GM21723 (cell line): ENCODE results near the gene OR10H1.
"Not testable (repeated sequence)": the region's sequence is repeated elsewhere in the genome, so short reads cannot be mapped to it uniquely, and the experiment has no call there.

Experiments
- ATAC-seq: cut with Tn5 transposase; IDR thresholded peaks from one replicate; pipeline ENCODE4 v1.9.1; 2021; ENCODE audit warnings: mild to moderate bottlenecking, moderate library complexity; ENCODE audit not compliant: unreplicated experiment

The OR10H1 gene

GRCh38 chr19:15815306-15815705 lies at the start of gene OR10H1:
TSS of gene OR10H1 (minus strand) at chr19:15815664. CDS start at chr19:15808037, 7,627 bp downstream.
- ATAC-seq = no peak

GRCh38 chr19:15864824-15865223 lies 49.4 kb upstream of the OR10H1 start:
- no peak for ATAC-seq

- no peak for ATAC-seq
These were observed 47.8 kb upstream of the OR10H1 start for GRCh38 chr19:15863272-15863671.

DNA sequence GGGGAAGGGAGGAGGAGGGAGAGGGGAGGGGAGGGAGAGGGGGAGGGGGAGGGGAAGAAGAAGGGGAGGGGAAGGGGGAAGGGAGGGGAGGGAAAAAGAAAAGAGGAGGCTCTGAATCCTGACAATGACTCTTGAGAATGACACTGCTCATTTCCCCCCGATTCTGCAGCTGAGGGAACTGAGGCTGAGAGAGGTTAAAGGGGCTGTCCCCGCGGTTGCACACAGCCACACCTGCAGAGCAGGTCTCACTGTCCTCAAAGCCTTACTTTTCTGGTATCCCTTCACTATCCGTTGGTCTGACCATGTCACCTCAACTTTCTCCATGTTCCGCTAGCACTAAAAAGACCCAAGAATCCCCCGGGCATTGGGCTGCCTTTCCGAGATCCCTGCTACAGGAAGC lies 47.0 kb upstream of the OR10H1 start:
- no peak for ATAC-seq

DNA sequence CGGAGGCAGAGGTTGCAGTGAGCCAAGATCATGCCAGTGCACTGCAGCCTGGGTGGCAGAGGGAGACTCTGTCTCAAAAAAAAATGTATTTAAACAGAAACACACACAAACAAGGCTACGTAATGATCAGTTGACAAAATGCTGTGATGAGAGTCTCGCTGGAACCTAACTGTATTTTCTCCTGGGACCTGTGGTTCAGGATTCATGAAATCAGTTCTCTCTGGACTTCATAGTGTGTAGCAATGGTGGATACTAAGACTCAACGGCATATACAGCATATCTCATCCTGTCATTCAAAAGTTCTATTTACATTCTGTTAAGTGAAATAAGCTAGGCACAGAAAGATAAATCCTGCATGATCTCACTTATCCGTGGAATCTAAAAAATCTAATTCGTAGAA lies 45.1 kb upstream of the OR10H1 start:
- no peak for ATAC-seq

DNA sequence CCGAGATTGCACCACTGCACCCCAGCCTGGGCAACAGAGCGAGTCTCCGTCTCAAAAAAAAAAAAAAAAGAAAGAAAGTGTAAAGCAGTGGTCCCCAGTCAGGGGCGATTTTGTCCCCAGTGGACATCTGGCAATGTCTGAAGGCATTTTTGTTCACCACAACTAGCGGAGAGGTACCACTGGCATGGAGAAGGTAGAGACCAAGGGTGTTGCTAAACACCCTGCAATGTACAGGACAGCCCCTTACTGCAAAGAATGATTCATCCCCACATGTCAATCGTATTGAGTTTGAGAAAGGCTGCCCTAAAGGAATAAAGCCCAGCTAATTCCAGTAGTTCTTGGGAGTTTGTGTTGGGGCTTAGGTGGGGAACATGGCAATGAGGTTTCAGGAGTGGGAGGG lies 43.7 kb upstream of the OR10H1 start:
- no peak for ATAC-seq

GRCh38 chr19:15850385-15850784 lies 34.9 kb upstream of the OR10H1 start:
- ATAC-seq = no peak

GRCh38 chr19:15846923-15847322 lies 31.5 kb upstream of the OR10H1 start:
- no peak for ATAC-seq

DNA sequence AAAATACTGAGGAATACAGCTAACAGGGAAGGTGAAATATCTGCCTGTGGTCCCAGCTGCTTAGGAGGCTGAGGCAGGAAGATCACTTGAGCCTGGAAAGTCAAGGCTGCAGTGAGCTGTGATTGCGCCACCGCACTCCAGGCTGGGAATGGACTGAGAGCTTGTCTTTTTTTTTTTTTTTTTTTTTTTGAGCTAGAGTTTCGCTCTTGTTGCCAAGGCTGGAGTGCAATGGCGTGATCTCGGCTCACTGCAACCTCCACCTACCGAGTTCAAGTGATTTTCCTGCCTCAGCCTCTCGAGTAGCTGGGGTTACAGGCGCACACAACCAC lies 28.4 kb upstream of the OR10H1 start:
- ATAC-seq = not testable (repeated sequence)

DNA sequence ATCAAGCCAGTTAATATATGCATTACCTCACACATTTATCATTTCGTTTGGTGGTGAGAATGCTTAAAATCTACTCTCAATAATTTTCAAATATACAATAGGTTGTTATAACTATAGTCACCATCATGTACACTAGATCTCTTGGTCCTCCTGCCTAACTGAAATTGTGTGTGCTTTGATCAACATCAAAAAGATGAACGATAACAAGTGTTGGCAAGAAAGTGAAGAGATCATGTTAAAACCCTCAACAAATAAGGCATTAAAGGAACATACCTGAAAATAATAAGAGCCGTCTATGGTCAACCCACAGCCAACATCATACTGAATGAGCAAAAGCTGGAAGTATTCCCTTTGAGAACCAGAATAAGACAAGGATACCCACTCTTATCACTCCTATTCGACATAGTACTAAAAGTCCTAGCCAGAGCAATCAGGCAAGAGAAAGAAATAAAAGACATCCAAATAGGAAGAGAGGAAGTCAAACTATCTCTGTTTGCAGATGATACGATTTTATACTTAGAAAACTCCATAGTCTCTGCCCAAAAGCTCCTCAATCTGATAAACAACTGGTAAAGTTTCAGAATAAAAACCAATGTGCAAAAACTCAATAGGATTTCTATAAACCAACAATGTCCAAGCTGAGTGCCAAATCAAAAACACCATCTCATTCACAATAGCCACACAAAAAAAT lies 27.9 kb upstream of the OR10H1 start:
- ATAC-seq = no peak

GRCh38 chr19:15841875-15842569 lies 26.6 kb upstream of the OR10H1 start:
- no peak for ATAC-seq

DNA sequence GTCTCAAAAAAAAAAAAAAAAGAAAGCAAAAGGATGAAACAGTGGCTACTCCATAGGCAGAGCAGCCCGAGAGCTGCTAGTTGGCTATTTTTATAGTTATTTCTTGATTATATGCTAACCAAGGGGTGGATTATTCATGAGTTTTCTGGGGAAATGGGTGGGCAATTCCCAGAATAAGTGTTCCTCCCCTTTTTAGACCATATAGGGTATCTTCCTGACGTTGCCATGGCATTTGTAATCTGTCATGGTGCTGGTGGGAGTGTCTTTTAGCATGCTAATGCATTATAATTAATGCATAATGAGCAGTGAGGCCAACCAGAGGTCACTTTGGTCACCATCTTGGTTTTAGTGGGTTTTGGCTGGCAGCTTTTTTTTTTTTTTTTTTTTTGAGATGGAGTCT lies 25.4 kb upstream of the OR10H1 start:
- no peak for ATAC-seq

GRCh38 chr19:15839888-15840287 lies 24.4 kb upstream of the OR10H1 start:
- ATAC-seq = not testable (repeated sequence)

- ATAC-seq = no peak
These were observed 22.9 kb upstream of the OR10H1 start for GRCh38 chr19:15838351-15838750.

DNA sequence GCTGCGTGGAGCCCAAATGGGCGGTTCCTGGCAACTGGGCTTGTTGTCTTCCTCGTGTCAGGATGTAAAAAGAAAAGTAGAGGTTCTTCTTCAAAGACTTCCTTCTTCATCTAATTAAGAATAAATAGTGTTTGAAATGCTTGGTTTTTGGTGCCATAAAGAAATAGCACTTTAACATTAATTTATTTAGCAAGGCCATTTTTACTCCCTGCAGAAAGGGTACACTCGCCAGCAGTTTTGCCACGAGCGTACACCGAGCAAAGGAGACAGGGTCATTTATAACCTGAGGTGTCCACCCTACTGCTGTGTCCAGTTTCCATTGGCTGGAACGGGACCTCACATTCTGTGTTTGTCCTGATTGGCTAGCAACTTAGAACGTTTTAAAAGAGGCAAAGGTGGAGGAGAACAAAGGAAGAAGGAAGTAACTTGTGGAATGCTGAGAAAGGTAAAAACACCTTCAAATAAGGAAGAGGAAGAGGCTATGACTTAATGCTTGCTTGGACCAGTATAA lies 21.8 kb upstream of the OR10H1 start:
- no peak for ATAC-seq

DNA sequence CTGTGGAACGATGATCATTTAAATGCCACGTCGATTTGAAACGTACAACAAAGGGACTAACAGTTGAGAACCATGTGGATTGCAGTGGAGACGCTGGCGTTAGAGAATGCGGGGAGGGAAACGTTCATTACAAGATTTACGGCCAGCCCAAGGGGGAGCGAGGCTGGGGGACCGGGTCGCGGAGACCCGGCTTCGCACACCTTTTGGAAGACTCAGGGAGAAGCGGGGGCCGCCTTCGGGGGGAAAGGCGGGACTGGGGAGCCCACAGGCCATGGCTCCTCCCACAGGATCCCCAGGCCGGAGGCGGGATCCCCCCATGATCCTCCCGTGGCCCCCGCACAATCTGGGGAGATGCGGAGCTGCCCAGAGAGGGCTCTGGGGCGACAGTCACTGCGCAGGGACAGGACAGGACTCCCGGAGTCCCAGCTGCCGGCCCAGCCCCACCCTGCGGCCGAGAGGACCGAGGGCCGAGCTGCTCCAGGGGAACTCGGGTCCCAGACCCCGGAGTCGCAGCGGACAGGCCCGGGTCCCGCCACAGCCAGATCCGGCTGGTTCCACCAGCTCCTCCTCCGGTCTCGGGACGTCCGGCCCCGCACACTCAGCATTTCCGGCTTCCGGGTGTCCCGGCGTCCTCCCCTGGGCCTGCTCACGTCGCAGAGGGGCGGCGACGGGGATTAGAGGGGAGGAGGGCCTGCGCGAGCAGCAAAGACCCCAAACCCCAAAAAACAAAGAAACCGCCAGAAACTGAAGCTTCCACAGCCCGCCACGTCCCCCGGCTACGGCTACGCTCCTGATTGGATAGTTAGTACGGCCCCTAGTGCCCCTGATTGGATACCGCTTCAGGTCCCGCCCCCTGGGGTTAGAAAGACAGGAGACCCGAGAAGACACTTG lies 21.1 kb upstream of the OR10H1 start:
- peak; percentile 98 for ATAC-seq

GRCh38 chr19:15835565-15836329 lies 20.3 kb upstream of the OR10H1 start:
- ATAC-seq = not testable (repeated sequence)

DNA sequence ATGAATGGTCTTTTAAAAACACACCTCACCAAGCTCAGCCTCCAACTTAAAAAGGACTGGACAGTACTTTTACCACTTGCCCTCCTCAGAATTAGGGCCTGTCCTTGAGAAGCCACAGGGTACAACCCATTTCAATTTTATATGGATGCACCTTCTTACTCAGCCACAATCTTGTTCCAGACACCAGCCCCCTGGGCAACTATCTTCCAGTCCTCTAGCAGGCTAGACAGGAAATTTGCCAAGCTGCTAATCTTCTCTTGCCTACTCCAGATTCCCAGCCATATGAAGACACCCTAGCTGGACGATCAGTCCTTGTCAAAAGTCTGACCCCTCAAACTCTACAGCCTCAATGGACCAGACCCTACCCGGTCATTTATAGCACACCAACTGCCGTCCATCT lies 18.8 kb upstream of the OR10H1 start:
- not testable (repeated sequence) for ATAC-seq

DNA sequence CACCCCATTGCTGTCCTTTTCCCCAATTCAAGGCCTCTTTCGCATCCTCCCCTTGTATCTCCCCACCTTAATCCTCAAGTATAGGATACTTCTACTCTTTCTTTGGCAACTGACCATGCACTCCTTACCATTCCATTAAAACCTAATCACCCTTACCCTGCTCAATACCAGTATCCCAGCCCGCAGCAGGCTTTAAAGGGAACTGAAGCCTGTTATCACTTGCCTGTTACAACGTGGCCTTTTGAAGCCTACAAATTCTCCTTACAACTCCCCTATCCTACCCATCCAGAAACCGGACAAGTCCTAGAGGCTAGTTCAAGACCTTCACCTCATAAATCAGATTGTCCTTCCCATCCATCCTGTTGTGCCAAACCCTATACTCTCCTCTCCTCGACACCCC lies 16.2 kb upstream of the OR10H1 start:
- no peak for ATAC-seq

GRCh38 chr19:15829786-15830185 lies 14.3 kb upstream of the OR10H1 start:
- no peak for ATAC-seq

DNA sequence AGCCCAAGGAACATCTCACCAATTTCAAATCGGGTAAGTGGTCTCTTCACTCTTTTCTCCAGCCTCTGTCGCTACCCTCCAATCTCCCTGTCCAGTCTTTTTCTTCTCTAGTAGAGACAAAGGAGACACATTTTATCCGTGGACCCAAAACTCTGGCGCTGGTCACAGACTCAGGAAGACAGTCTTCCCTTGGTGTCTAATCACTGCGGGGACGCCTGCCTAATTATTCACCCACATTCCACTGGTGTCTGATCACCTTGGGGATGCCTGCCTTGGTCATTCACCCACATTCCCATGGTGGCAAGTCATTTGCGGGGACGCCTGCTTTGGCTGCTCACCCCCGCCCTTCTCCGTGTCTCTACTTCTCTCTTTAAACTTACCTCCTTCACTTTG lies 13.8 kb upstream of the OR10H1 start:
- no peak for ATAC-seq
